DMS153 treated with DMSO at 0.1 percent for 48 hours (cell line): ENCODE results near the gene WWOX.

Experiments
- DNase-seq: peaks from one replicate; lab custom pipeline; 2025; ENCODE audit not compliant: unreplicated experiment; lab: John Stamatoyannopoulos, UW

WWOX gene

DNA sequence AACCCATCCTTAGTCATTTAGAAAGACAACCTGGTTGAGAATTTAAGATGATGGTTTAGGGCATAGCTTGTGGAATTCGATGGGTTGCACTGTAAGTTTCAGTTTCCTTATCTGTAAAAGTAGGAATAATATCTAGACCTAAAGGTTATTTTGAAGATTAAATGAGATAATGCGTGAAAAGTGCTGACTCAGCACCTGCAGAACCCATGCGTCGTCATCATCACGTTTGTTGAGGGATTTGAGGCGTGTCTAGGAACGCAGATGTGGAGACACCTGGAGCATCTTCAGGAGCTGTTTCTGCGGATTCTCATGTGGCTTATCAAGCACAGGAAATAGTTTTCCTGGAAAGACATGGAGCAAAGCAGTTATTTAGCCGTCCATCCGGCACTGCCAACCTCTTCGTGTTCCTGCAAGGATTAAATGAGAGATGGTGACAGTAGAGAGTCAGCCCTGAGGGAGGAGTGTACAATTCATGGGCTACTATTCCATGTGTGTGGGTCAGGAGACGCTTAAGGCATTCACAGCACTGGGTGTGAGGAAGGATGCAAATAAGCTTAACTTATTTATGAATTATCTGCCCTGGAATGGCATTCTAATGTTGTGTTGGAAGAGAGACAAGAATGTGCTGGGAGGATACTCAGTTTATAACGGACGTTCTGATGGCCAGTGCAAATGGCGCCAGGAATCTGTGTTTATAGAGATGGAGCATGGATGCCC lies 965.0 kb downstream of the WWOX start:
- DNase-seq: no peak

DNA sequence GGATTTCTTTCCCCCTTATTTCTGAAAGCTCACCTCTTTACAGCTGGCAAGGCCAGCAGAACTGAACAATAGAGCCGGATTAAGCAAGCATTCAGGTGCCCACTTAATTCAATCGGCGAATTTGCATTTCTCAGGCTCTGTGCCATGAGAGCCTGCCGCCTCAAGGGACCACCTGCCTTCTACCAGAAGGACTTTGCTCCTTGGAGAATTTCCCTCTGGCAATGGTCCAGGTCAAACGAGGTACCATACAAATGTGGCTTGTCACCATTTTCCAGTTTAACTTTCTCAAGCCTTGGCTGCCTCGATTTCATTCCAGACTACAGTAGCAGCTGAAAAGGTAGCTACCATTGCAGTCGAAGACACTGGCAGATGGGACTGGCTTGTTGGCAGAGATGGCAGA lies 967.1 kb downstream of the WWOX start:
- no peak for DNase-seq

DNA sequence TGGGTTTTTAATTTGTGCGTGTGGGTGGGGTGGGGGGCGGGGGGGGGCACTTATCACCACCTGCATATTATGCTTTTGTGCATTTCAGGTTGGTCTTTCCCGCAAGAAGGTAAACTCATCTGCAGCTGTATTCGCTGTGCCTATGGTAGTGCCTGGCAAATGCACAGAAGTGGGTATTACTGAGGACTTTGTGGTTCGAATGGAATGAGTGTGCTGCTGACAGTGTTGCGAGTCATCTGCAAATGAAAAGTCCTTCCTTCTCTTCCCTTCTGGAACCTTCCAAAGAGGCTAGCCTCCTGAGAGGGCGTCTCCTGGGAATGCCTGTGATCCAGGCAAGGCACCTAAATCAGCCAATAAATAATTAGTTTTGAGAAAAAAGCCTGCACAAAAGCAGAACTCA lies 968.1 kb downstream of the WWOX start:
- no peak for DNase-seq

DNA sequence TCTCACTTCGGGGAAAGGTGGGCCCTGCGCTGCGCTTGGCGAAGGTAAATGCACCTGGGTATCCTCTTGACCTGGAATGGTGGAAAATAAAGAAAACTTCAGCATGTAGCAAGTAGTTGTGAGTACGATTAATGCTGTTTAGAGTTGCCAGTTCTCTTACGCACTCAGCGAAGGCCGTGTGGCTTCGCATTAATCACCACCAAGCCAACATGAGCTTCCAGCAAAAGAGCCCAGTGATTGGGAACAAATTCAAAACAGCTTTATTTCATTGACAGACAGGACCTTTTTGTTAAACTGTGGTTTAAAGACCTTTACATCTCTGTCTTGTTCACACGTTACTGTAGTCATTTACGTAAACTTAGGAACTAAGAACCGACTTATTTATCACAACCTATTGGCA lies 969.7 kb downstream of the WWOX start:
- DNase-seq: no peak

DNA sequence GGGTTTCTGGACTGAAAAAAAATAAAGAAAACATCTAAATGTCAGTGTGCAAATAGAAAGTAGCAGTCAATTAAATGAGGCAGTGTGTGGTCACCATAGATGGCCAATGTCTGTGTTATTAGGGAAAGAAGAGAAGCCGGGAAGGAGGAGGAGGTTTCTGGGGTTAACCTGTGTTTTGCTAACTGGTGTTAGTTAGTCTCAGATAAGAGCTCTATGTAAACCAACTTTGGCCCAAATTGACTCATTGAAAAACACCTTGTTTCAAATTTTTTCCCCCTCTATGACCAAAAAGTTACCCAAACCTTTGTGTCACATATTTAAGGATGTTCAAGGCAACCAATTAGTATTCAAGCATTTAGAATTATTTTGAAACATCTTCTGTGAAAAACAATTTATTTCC lies 970.2 kb downstream of the WWOX start:
- no peak for DNase-seq

DNA sequence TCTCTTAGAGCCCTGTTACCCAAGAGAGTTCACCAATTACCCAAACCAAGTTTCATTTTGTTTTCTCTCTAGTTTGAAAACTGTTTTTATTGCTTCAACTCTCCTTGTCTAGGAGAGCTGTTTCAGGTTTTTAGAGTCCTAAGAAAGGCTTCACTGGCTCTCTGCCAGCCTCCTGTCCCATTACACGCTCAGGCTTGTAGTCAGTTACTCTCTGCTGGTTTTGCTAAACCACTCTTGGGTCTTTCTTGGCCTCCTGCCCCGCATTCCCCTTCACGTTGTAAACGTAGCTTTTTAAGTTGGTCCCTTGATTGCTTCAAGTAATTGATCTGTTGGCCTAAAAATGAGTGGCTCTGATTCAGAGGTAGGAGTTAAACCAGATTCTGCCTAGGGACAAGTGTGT lies 972.0 kb downstream of the WWOX start:
- DNase-seq: peak; percentile 31

DNA sequence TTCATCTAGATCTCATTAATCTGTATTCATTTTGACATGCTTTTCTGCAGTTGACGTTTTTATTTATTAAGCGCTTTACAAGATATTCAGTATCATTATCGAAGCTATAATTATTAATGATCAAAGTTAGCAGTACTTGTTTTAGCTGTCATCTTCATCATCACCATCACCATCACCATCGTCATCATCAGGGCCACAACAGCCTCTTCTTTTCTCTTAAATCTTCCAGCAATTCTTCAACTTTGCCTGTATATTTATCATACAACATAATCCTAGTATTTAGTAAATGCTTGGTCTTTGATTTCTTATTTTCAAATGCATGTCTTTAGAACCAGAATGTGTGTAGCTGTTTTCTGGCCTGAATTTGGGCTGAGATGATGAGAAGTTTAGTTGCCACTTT lies 973.1 kb downstream of the WWOX start:
- no peak for DNase-seq

DNA sequence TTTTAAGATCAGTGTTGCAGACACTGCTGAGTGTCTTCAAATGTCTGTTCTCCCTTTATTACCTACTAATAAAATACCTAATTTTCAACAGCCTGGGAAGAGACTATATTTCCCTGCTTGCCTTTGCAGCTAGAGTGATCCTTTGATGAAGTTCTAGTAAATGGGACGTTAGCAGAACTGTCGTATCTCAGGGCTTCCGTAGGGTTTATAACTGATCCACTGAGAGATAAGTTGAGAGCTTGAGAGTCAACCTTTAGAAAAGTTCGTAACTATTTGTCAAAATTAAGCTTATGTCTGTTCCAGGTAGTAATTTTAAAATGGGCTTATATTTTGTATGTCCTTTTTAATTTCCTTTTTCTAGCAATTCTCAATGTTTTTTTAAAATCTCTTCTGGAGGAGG lies 974.1 kb downstream of the WWOX start:
- DNase-seq: no peak

DNA sequence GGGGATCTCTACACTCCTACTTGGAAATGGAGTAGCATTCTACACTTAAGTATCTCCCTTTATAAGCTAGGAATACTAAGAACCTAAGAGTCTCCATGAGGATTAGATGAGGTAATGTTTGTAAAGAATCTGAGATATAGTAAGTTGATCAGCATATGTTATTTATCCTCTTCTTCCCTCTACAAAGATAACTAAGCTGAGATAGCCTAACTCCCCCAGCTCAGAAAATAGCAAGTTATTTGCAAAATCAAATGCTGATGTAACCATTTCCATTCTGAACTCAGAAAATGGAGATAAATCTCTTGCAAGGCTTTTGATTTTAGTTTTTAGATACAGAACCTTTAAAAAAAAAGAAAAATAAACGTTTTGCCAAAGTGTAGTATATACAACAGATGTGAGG lies 975.1 kb downstream of the WWOX start:
- no peak for DNase-seq

DNA sequence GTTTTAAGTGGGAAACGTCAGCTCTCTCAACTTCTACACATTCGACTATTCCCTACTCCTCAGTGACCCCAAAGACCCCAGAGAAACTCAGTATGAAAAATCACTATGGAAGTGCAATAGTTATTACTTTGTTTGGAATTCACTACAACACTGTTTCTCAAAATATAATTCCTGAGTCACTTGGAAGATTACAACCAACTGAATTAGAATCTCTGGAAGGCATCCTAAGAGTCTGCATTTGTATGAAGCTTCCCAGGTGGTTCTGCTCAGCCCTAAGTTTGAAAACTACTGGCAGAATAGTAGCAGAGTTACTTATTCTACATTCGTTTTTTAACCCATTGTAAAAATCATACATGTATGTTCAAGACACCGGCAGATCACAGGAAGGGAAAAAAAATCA lies 975.5 kb downstream of the WWOX start:
- no peak for DNase-seq

DNA sequence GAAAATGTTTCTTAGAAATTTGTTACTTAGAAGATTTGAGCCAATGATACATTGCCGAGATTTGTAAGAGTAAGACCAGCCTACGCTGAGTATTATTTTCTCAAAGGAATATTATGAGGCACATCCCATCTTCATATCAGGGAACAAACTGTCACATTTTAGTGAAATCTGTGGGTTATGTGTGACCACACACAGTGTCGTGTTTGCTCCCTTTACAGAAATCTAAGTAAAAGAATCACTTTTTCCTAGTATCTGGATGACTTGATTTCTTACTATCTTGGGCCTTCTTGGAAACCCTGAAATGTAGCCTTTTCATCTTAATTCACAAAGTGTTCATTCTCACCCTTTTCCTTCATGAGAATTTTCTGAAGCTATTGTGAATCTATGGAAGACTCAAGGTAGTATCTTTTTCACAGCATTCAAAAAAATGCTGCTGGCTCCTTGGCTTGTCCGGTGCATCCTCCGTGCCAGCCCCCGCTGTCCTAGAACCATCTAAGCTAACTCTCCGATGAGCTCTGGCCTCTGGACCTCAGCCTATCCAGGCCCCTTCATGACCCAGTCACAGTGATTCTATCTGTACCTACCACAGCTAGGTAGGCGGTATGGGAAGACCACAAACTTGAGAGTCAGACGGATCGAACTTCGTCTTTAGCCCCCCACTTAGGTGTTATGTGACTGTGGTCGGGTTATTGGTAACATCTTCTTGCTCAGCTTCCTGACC lies 976.8 kb downstream of the WWOX start:
- DNase-seq: no peak

DNA sequence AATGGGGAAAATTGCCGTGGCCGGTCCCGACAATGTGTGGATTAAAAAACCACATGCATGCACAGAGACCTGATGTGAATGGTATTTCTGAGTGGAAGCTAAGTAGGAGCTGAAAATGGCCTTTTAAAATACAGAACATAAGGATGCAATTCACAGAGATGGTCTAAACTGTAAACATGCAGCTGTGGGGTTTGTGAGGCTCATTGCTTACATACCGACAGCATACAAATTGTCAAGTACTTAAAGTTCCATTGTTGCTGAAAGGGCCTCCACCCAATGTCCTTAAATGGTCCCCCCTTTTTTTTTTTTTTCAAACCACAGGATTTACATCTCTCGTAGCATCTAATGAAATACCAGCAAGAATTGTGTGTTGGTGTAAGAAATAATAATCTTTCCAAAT lies 977.9 kb downstream of the WWOX start:
- no peak for DNase-seq

DNA sequence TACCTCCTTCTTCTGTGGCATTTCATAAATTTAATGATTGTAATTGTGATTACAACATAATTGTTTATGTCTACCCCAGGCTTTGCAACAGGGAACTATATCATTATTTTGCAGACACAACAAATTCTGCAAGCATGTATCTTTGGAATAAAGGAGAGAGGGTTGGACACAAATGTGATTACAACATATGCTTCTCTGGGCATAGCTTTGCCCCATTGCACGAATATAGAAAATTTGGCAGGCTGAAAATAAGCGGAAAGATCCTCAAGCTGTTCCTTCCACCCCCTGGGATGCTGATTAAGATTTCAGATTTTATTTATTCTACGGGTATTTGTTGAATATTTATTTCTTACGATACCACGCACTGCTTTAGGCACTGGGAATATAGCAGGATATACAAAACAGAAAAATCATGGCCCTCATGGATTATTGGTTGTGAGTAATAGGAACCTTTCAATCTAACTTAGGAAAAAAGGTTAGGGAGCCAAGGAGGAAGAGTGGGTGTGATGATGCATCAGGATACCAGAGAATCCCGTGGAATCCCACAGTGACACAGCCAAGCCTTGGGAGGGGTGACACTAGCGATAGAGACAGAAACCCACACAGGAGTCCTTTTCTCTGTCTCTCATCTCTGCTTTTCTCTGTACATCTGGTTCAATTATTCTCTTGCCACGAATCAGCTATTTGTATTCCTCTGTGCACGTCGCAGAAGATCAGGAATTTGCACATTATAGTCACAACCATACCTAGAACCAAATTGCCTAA lies 980.4 kb downstream of the WWOX start:
- DNase-seq: no peak

DNA sequence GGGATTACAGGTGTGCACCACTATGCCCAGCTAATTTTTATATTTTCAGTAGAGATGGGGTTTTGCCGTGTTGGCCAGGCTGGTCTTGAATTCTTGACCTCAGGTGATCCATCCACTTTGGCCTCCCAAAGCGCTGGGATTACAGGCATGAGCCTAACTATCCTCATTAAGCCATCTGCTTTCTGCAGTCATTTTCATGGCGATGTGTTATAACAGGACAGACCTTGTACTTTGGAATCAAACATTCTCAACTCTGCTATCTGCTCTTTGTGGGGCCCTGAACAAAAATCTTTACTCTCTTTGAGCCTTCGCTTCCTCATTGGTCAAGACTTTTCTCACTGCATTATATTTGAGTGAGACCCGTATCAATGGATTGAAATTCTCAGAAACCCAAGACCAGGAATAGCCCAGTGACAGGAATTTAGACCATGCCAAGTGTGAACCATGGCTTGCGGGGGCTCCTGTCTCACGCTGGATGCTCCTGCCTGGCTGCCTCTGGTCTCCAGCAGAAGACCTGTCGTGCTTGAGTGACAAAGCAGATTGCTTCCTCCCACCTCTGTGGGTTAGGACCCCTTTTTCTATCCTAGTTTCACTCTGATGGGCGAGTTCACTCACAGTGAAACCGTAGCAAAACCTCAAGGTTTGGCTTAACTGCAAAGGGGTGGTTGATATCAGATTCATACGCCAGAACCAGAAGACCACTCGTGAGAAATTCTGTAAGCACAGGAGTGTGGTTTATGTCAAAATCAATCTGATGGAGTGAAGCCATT lies 982.0 kb downstream of the WWOX start:
- no peak for DNase-seq

DNA sequence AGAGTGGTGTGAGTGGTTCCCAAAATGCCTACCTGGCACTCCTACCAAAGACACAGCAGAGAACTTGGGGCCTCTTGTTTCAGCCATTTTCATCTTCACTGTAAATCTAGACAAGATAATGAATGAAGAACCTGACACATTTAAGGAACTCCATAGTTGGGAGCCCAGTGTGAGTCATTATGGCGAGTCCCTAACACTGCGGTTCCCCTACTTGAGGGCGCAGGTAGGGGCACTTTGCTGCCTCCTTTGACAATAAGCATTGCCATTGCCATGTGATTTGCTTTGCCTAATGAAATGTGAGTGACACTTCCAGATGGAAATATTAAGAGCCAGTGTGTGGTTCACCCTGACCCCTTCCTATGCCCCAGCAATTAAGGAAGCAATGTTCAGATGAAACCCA lies 983.5 kb downstream of the WWOX start:
- DNase-seq: no peak

DNA sequence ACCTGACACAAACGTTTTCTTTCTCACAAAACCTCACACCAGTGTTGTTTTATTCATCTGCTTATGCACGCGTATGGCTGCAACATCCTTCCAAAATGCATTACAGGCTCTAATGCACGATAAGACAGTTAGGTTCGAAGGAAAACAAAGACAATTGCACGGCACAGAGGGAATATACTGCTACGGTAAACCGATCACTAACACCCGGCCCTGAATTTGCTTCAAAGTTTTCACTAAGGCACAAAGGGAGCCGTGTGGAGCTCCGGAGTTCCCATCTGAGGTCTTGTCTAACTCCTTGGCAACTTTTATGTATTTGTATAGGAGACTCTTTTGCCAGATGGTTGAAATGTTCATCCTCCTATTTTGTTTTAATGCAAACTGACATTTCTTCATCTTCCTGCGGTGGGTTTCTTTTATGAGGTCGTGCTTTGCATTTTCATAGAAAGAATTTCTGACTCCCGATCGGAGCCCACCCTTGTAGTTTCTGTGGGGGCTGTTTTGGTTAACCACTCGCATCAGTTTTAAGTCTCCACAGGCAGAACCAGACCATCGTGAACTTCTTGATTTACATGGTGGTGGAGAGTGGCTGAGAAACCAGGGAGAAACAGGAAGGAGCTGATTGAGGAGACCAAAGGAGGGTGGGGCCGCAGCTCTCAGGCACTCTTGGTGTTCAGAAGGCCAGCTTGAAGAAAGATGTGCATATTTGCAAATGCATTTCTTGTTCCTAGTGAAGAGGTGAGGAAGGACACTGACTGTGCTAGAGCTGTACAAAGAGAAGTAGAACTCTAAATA lies 984.2 kb downstream of the WWOX start:
- DNase-seq: no peak

DNA sequence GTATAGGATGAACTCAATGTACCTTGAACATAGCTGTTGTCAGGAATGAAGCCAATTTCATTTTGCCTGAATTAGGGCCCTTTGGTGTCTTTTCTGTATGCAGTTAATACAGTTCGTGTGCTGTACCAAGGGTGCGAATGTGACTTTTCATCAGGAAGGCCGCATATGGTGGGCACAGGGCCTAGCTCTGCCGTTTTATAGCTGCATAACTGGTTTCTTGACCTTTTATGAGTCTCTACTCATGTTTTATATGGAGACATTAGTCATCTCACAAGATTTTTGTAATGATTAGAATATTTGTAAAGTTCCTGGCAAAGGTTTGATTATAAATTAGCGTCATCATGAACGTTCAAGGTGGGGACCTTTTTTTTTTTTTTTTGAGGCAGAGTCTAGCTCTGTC lies 989.5 kb downstream of the WWOX start:
- no peak for DNase-seq

DNA sequence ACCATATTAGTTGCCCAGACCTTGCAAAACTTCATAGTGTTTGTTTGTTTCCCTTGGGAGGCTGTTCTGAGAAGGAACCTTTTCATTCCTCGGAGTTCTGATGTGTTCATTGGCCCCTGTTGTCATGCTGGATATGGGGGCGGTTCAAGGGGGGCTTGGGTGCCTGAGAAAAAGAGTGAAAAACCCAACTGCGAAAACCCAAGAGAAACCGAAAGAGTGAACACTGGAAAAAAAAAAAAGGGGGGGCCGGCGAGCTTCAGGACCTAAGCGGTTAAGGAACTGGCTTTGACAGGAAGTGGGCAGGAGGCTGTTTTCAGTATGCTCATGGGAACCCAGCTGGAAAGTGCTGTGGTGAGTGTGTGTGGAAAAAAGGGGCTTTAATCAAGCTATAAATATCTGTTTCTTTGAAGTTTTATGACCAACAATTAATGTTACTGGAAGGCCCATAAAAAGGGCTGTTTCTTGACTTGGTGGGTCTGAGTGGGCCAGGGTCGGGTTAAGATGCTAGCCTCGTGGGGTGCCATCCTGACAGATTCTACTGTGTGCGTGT lies 990.4 kb downstream of the WWOX start:
- no peak for DNase-seq

DNA sequence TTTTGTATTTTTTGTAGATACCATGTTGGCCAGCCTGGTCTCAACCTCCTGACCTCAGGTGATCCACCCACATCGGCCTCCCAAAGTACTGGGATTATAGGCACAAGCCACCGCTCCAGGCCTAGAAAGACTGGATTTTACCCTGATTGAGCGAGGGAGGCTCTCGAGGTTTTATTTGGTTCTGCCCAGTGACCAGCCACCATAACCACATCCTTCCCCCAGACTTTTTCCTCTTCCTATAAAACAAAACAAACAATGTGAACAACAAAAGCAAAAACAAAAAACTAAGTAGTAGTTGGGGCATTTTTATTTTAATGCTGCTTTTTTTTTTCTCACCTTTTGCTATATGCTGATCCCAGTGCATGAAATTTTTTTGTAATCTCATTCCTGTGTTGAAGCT lies 991.5 kb downstream of the WWOX start:
- no peak for DNase-seq

DNA sequence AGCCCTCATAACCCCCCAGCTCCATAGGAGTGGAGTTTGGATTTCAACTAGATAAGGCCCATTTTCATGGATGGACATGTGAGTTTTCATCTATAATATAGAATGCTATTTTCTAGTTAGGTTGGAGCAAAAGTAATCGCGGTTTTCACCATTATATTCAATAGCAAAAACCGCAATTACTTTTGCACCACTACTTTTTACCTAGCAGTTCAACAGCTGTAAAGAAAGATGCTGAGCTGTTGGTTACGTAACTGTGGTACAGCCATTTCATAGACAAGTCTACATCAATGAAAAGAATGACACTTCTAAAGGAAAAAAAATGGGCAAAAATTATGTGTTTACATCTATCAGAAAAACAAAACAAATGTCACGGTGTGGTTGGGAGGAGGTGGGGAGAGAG lies 993.4 kb downstream of the WWOX start:
- DNase-seq: no peak
